Caco-2 (cell line): ENCODE data around the gene AXIN1. TPM values are rescaled to one million over a fixed set of nuclear protein-coding genes. Genes with fewer than 3 reads are reported as not detected.

Experiments
- BruUV-seq: library from RNA; stranded (reverse); fragments of 400-500 nt; replicated peaks from 2 replicates; lab custom pipeline; 2021; lab: Mats Ljungman, UMichigan
- CTCF ChIA-PET: fragments of 300-600 bp; sonication (Branson Sonifier 250); formaldehyde crosslinking; loops from one replicate; lab custom pipeline; 2022; ENCODE audit warnings: antibody characterized with exemption; lab: Charles Lee
- POLR2A ChIA-PET: fragments of 300-600 bp; sonication (Branson Sonifier 250); formaldehyde crosslinking; loops from one replicate; lab custom pipeline; 2022; ENCODE audit warnings: antibody characterized with exemption; lab: Charles Lee
- DNase-seq, 2 experiments: peaks; one replicate each; pipeline versions ENCODE4 v3.0.0 to v3.0.0-alpha.2; 2020 to 2022
- H3K27me3 ChIP-seq: replicated peaks from 2 replicates; pipeline ENCODE4 v1.6.0; 2011; ENCODE audit warnings: low read length; ENCODE audit not compliant: control insufficient read depth, insufficient read depth
- H3K36me3 ChIP-seq: 2 replicates; pipeline ENCODE4 v1.5.1; 2011; ENCODE audit warnings: low read length; ENCODE audit not compliant: control insufficient read depth, insufficient read depth
- H3K4me1 ChIP-seq: fragments of 250-450 bp; sonication (Bioruptor Pico); 2 replicates; pipeline ENCODE4 v1.5.1; 2020; ENCODE audit warnings: mild to moderate bottlenecking
- H3K4me3 ChIP-seq: 2 replicates; pipeline ENCODE4 v1.5.1; 2011; ENCODE audit warnings: low read depth, mild to moderate bottlenecking, control low read depth, low read length
- H3K9me3 ChIP-seq: fragments of 250-450 bp; sonication (Bioruptor Pico); 2 replicates; pipeline ENCODE4 v1.5.1; 2020; ENCODE audit warnings: mild to moderate bottlenecking, moderate library complexity
- H3K27ac Mint-ChIP-seq: one replicate; pipeline ENCODE4 v1.8.0; 2022; ENCODE audit warnings: mixed read lengths; ENCODE audit not compliant: unreplicated experiment
- H3K27me3 Mint-ChIP-seq: one replicate; pipeline ENCODE4 v1.8.0; 2022; ENCODE audit warnings: mixed read lengths; ENCODE audit not compliant: insufficient read depth, unreplicated experiment
- H3K36me3 Mint-ChIP-seq: one replicate; pipeline ENCODE4 v1.8.0; 2022; ENCODE audit warnings: mild to moderate bottlenecking, mixed read lengths; ENCODE audit not compliant: insufficient read depth, unreplicated experiment
- H3K4me1 Mint-ChIP-seq: one replicate; pipeline ENCODE4 v1.8.0; 2022; ENCODE audit warnings: low read depth, mixed read lengths; ENCODE audit not compliant: unreplicated experiment
- H3K4me3 Mint-ChIP-seq: one replicate; pipeline ENCODE4 v1.8.0; 2022; ENCODE audit warnings: mild to moderate bottlenecking, moderate library complexity, mixed read lengths; ENCODE audit not compliant: unreplicated experiment
- H3K9me3 Mint-ChIP-seq: one replicate; pipeline ENCODE4 v1.8.0; 2022; ENCODE audit warnings: mixed read lengths; ENCODE audit not compliant: unreplicated experiment
- CTCF ChIP-seq, 2 experiments: fragments of 200-600 bp in 1 of 2; IDR thresholded peaks; 1 replicate in 1 of 2; 2 replicates in 1 of 2; pipeline versions ENCODE4 v1.5.1 to v1.8.0; 2011 to 2022; ENCODE audit warnings: antibody characterized with exemption in 1 of 2, control low read depth in 1 of 2, inconsistent platforms in 1 of 2, low read depth in 1 of 2, low read length in 1 of 2, mild to moderate bottlenecking in 1 of 2, moderate library complexity in 1 of 2; ENCODE audit not compliant: insufficient read depth in 1 of 2, severe bottlenecking in 1 of 2, unreplicated experiment in 1 of 2
- intact Hi-C: fragments of 100-400 bp; cut with micrococcal nuclease; formaldehyde crosslinking; loops from one replicate; pipeline ENCODE4 v1.10.0; 2022; ENCODE audit not compliant: unreplicated experiment
- total RNA-seq: library from RNA; stranded (reverse); gene quantifications from 2 replicates; pipeline ENCODE4 v1.2.3, GENCODE V29; 2022

Gene AXIN1
- total RNA-seq, 1 experiment from 2014 or later, result 34.5 TPM

- no peaks in the 10 kb centered on the region for H3K9me3 Mint-ChIP-seq
- no peak overlapping the region for H3K4me3 ChIP-seq
- no peak for TF ChIP-seq CTCF (IDR thresholded peaks at IDR 0.05; ENCODE audit: insufficient read depth in 1 of 2, low read depth in 1 of 2, low read length in 1 of 2, severe bottlenecking in 1 of 2, unreplicated experiment in 1 of 2)
- intact Hi-C loops, result no loop called here
- H3K36me3 Mint-ChIP-seq, result peaks cover 26% of the 10 kb centered on the region
- POLR2A ChIA-PET, result no interaction called here
- CTCF ChIA-PET, result no interaction called here
- H3K27me3 Mint-ChIP-seq, result no peaks in the 10 kb centered on the region
- no peak overlapping the region for H3K4me3 Mint-ChIP-seq
- no peaks in the 10 kb centered on the region for H3K9me3 ChIP-seq
- no peaks in the 10 kb centered on the region for H3K27me3 ChIP-seq
- H3K4me1 ChIP-seq, result no peaks in the 10 kb centered on the region
- DNase-seq, result no peak
- BruUV-seq, result no TSS peak
- H3K27ac Mint-ChIP-seq, result no peak overlapping the region
- no peaks in the 10 kb centered on the region for H3K4me1 Mint-ChIP-seq
- H3K36me3 ChIP-seq, result no peaks in the 10 kb centered on the region; the same call in none of the 2 replicates
Measured at GRCh38 chr16:375212-375611, 22.7 kb upstream of the AXIN1 start.

GRCh38 chr16:374616-374926 lies 22.0 kb upstream of the AXIN1 start:
- Mint-ChIP-seq H3K27ac (no peak overlapping the region), H3K9me3 (no peaks in the 10 kb centered on the region), H3K4me1 (no peaks in the 10 kb centered on the region), H3K4me3 (no peak overlapping the region), H3K36me3 (peaks cover 33% of the 10 kb centered on the region), H3K27me3 (no peaks in the 10 kb centered on the region)
- ChIA-PET POLR2A (no interaction called here), CTCF (no interaction called here)
- Histone ChIP-seq H3K36me3 (no peaks in the 10 kb centered on the region; the same call in none of the 2 replicates), H3K4me3 (no peak overlapping the region), H3K9me3 (no peaks in the 10 kb centered on the region), H3K27me3 (no peaks in the 10 kb centered on the region), H3K4me1 (no peaks in the 10 kb centered on the region)
- intact Hi-C loops, result no loop called here
- no TSS peak for BruUV-seq
- TF ChIP-seq CTCF (IDR thresholded peaks at IDR 0.05; ENCODE audit: insufficient read depth in 1 of 2, low read depth in 1 of 2, low read length in 1 of 2, severe bottlenecking in 1 of 2, unreplicated experiment in 1 of 2), result no peak
- no peak for DNase-seq

GRCh38 chr16:373848-374615 lies 21.5 kb upstream of the AXIN1 start:
- Histone ChIP-seq H3K36me3 (no peaks in the 10 kb centered on the region; the same call in none of the 2 replicates), H3K27me3 (no peaks in the 10 kb centered on the region), H3K4me3 (no peak overlapping the region), H3K4me1 (no peaks in the 10 kb centered on the region), H3K9me3 (no peaks in the 10 kb centered on the region)
- TF ChIP-seq CTCF (IDR thresholded peaks at IDR 0.05; ENCODE audit: insufficient read depth in 1 of 2, low read depth in 1 of 2, low read length in 1 of 2, severe bottlenecking in 1 of 2, unreplicated experiment in 1 of 2), result no peak
- no peak for DNase-seq
- Mint-ChIP-seq H3K4me1 (no peaks in the 10 kb centered on the region), H3K9me3 (no peaks in the 10 kb centered on the region), H3K27ac (no peak overlapping the region), H3K27me3 (no peaks in the 10 kb centered on the region), H3K36me3 (peaks cover 38% of the 10 kb centered on the region), H3K4me3 (no peak overlapping the region)
- POLR2A ChIA-PET, result no interaction called here
- CTCF ChIA-PET, result no interaction called here
- BruUV-seq, result no TSS peak
- intact Hi-C loops, result no loop called here
